Smooth muscle cell (in vitro differentiated cells): ENCODE results near the gene LRRC34. TPM values are rescaled to one million over a fixed set of nuclear protein-coding genes. Genes with fewer than 3 reads are reported as not detected.

Experiments
- DNase-seq: peaks from one replicate; lab custom pipeline; 2025; ENCODE audit not compliant: unreplicated experiment; lab: John Stamatoyannopoulos, UW
- H2AFZ ChIP-seq: fragments of 200-600 bp; sonication (generic); 2 replicates; pipeline ENCODE4 v1.6.0; 2016; ENCODE audit warnings: antibody characterized with exemption, low read depth, mild to moderate bottlenecking
- H3F3A ChIP-seq: fragments of 200-600 bp; sonication (generic); 2 replicates; pipeline ENCODE4 v1.6.0; 2017; ENCODE audit warnings: antibody characterized with exemption, low read depth
- H3K27ac ChIP-seq: fragments of 200-600 bp; sonication (generic); 2 replicates; pipeline ENCODE4 v1.5.1; 2016; ENCODE audit warnings: low read depth, mild to moderate bottlenecking
- H3K27me3 ChIP-seq: fragments of 200-600 bp; sonication (generic); 2 replicates; pipeline ENCODE4 v1.6.1; 2016; ENCODE audit warnings: low read depth, mild to moderate bottlenecking
- H3K36me3 ChIP-seq: fragments of 200-600 bp; sonication (generic); 2 replicates; pipeline ENCODE4 v1.5.1; 2016; ENCODE audit warnings: low read depth
- H3K4me1 ChIP-seq: fragments of 200-600 bp; sonication (generic); 2 replicates; pipeline ENCODE4 v1.5.1; 2016; ENCODE audit warnings: low read depth
- H3K4me2 ChIP-seq: fragments of 200-600 bp; sonication (generic); 2 replicates; pipeline ENCODE4 v1.6.0; 2016; ENCODE audit warnings: mild to moderate bottlenecking
- H3K4me3 ChIP-seq: fragments of 200-600 bp; sonication (generic); 2 replicates; pipeline ENCODE4 v1.5.1; 2016; ENCODE audit warnings: mild to moderate bottlenecking
- H3K79me2 ChIP-seq: fragments of 200-600 bp; sonication (generic); 2 replicates; pipeline ENCODE4 v1.6.0; 2016; ENCODE audit warnings: low read depth, mild to moderate bottlenecking
- H3K9ac ChIP-seq: fragments of 200-600 bp; sonication (generic); 2 replicates; pipeline ENCODE4 v1.6.0; 2016; ENCODE audit warnings: low read depth
- H3K9me3 ChIP-seq: fragments of 200-600 bp; sonication (generic); replicated peaks from 2 replicates; pipeline ENCODE4 v1.5.1; 2016; ENCODE audit warnings: low read depth
- H4K20me1 ChIP-seq: fragments of 200-600 bp; sonication (generic); 2 replicates; pipeline ENCODE4 v1.6.0; 2016; ENCODE audit warnings: low read depth
- WGBS: methylation state at CpG from one replicate; pipeline ENCODE4 v1.1.7; 2016; ENCODE audit warnings: low lambda C conversion rate; 5-methylcytosine and 5-hydroxymethylcytosine counted together
- polyA plus RNA-seq: library from polyadenylated mRNA; unstranded; fragments of >200 nt; fragmentation: Nextera tagmentation; extraction: Ambion mirVana; gene quantifications from 2 replicates; pipeline ENCODE4 v1.2.1, GENCODE V29; 2016
- total RNA-seq: library from RNA; depleted of rRNA; stranded (reverse); fragments of >200 nt; gene quantifications from 2 replicates; pipeline ENCODE4 v1.2.3, GENCODE V29; 2014
- TF ChIP-seq, protein P1 (sequence below): fragments of 200-600 bp; sonication (generic); IDR thresholded peaks from 2 replicates; pipeline ENCODE4 v1.5.1; 2017; ENCODE audit warnings: borderline replicate concordance, mild to moderate bottlenecking, antibody characterized with exemption; ENCODE audit not compliant: insufficient read depth, poor library complexity, severe bottlenecking

The LRRC34 gene
- total and polyA plus RNA-seq, 2 experiments from 2014 or later, result 1.8 to 2.5 TPM

- no peak overlapping the region for H3K4me3 ChIP-seq
- H3K27me3 ChIP-seq, result no peaks in the 10 kb centered on the region
- no peaks in the 10 kb centered on the region for H4K20me1 ChIP-seq
- no peak overlapping the region for H3K9ac ChIP-seq
- 95% methylated on average over 4 of the region's 4 CpGs for WGBS
- no peak overlapping the region for H2AFZ ChIP-seq
- peaks cover 21% of the 10 kb centered on the region for H3K36me3 ChIP-seq
- TF ChIP-seq, protein P1, sequence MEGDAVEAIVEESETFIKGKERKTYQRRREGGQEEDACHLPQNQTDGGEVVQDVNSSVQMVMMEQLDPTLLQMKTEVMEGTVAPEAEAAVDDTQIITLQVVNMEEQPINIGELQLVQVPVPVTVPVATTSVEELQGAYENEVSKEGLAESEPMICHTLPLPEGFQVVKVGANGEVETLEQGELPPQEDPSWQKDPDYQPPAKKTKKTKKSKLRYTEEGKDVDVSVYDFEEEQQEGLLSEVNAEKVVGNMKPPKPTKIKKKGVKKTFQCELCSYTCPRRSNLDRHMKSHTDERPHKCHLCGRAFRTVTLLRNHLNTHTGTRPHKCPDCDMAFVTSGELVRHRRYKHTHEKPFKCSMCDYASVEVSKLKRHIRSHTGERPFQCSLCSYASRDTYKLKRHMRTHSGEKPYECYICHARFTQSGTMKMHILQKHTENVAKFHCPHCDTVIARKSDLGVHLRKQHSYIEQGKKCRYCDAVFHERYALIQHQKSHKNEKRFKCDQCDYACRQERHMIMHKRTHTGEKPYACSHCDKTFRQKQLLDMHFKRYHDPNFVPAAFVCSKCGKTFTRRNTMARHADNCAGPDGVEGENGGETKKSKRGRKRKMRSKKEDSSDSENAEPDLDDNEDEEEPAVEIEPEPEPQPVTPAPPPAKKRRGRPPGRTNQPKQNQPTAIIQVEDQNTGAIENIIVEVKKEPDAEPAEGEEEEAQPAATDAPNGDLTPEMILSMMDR, result no peak
- H3K4me2 ChIP-seq, result no peak overlapping the region
- DNase-seq, result no peak
- H3K4me1 ChIP-seq, result no peaks in the 10 kb centered on the region
- H3K79me2 ChIP-seq, result no peaks in the 10 kb centered on the region
- H3K27ac ChIP-seq, result no peak overlapping the region
- no peaks in the 10 kb centered on the region for H3K9me3 ChIP-seq
- H3F3A ChIP-seq, result no peaks in the 10 kb centered on the region
Measured at GRCh38 chr3:169790687-169791429, 21.8 kb downstream of the LRRC34 start.

DNA sequence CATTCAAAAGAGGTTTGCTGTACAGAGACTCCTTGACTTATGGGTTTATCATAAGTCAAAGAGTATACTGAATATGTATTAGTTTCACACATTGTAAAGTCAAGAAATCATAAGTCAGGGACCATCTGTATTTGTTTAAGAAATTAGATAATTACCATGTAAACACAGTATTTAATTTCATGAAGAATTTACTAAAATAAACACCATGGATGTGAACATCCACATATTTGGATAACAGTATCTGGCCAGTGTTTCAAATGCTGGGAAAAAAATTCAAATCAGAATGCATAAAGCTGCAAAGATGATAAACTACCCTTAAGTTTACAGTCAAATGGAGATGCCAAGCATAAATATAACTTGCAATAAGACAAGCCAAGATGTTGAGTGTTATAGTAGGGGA is 22.5 kb downstream of the LRRC34 start:
- Histone ChIP-seq H3F3A (no peaks in the 10 kb centered on the region), H3K27ac (no peak overlapping the region), H3K4me1 (no peaks in the 10 kb centered on the region), H3K27me3 (no peaks in the 10 kb centered on the region), H3K4me3 (no peak overlapping the region), H3K36me3 (peaks cover 24% of the 10 kb centered on the region), H2AFZ (no peak overlapping the region), H3K9ac (no peak overlapping the region), H3K79me2 (no peaks in the 10 kb centered on the region), H4K20me1 (no peaks in the 10 kb centered on the region), H3K4me2 (no peak overlapping the region), H3K9me3 (no peaks in the 10 kb centered on the region)
- TF ChIP-seq, protein P1, result no peak
- no peak for DNase-seq

DNA sequence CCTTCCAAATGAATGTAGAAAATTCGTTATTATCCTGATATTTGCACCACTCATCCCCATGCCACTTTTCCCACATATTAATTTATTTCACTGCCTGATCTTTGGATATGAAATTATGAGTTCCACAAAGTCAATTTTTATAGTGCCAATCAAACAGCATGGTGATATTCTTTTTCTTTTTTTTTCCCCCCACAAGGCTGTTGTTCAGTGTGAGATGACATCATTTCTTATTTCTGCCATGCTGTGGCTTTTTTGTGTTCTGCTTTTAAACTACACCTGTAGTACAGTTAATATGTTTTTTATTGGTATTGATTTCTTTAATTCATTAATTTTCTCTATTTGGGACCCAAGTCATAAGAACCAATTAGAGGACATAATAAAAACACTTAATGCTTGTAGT is 24.9 kb downstream of the LRRC34 start:
- TF ChIP-seq, protein P1, result no peak
- Histone ChIP-seq H3K27me3 (no peaks in the 10 kb centered on the region), H3K4me3 (no peak overlapping the region), H3K4me1 (no peaks in the 10 kb centered on the region), H3F3A (no peaks in the 10 kb centered on the region), H3K4me2 (no peak overlapping the region), H3K9ac (no peak overlapping the region), H4K20me1 (peaks cover 2% of the 10 kb centered on the region), H3K9me3 (no peaks in the 10 kb centered on the region), H2AFZ (no peak overlapping the region), H3K36me3 (peaks cover 37% of the 10 kb centered on the region), H3K27ac (no peak overlapping the region), H3K79me2 (no peaks in the 10 kb centered on the region)
- DNase-seq, result no peak
- WGBS, result 93% methylated on average over 1 of the region's 1 CpG

DNA sequence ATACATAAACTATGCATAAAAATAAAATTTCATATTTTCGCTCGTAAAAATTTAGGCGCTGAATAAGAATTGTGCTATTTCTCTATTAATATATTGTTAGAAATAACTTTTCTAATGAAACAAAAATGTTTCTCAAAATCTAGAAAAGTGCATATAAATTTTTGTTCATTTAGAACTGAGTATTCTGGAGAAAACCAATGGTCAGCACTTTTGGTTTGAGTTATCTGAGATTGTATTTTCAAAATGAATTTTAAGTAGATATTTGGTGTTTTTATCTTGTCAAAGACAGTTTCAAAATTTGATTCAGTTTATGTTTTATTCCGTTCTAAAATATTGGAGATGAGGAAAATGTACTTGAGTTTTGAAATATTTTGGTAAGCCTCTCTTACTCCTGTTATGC is 25.6 kb downstream of the LRRC34 start:
- peaks cover 4% of the 10 kb centered on the region for H4K20me1 ChIP-seq
- peaks cover 44% of the 10 kb centered on the region for H3K36me3 ChIP-seq
- H3K27me3 ChIP-seq, result no peaks in the 10 kb centered on the region
- H3K9ac ChIP-seq, result no peak overlapping the region
- no peak overlapping the region for H3K4me3 ChIP-seq
- TF ChIP-seq, protein P1, result no peak
- no peak overlapping the region for H3K4me2 ChIP-seq
- H3K4me1 ChIP-seq, result no peaks in the 10 kb centered on the region
- H3K79me2 ChIP-seq, result no peaks in the 10 kb centered on the region
- no peak for DNase-seq
- no peak overlapping the region for H2AFZ ChIP-seq
- WGBS, result over 99% methylated on average over 4 of the region's 4 CpGs
- H3K27ac ChIP-seq, result no peak overlapping the region
- no peaks in the 10 kb centered on the region for H3F3A ChIP-seq
- no peaks in the 10 kb centered on the region for H3K9me3 ChIP-seq
